ENCODE results near the gene MCTP1.

GRCh38 chr5:94782383-94782782, 502.5 kb downstream of the MCTP1 start:
- TF ChIP-seq, protein P1, sequence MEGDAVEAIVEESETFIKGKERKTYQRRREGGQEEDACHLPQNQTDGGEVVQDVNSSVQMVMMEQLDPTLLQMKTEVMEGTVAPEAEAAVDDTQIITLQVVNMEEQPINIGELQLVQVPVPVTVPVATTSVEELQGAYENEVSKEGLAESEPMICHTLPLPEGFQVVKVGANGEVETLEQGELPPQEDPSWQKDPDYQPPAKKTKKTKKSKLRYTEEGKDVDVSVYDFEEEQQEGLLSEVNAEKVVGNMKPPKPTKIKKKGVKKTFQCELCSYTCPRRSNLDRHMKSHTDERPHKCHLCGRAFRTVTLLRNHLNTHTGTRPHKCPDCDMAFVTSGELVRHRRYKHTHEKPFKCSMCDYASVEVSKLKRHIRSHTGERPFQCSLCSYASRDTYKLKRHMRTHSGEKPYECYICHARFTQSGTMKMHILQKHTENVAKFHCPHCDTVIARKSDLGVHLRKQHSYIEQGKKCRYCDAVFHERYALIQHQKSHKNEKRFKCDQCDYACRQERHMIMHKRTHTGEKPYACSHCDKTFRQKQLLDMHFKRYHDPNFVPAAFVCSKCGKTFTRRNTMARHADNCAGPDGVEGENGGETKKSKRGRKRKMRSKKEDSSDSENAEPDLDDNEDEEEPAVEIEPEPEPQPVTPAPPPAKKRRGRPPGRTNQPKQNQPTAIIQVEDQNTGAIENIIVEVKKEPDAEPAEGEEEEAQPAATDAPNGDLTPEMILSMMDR (conservative IDR thresholded peaks at IDR 0.05; ENCODE audit: low read depth, low read length): no peak
- no peak for TF ChIP-seq EZH2 (IDR thresholded peaks at IDR 0.05; ENCODE audit: borderline replicate concordance, low read depth, low read length, poor library complexity, severe bottlenecking)
